ENCODE data around the gene MTURN.

Gene MTURN

GRCh38 chr7:30136743-30137485, 2.1 kb downstream of the MTURN start:
- no peak for DNase-seq

DNA sequence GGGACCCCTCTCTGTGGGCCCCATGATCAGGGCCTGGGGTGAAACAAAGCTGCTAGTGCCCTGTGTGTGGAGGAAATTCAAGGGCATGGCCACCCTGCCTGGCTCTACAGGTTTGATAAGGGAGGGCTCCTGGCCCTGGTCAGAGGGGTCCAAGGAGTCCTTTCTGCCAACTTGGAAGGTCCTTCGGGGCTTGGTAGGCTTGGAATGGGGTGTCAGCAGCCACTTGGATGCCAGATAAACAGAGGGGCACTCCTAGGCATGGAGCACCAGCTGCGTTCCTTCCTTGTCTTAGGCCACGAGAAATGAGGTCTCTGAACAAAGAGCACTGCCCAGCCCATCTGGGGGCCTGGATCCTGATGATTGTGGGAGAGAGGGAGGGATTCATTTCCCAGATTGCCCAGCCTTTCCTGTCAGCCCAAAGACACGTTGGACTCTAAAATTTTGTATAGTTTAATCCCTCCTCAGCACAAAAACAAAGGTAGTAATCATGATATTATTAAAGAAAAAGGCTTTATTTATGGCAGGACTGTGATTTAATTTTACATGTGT, 5.1 kb downstream of the MTURN start:
- DNase-seq, result no peak

DNA sequence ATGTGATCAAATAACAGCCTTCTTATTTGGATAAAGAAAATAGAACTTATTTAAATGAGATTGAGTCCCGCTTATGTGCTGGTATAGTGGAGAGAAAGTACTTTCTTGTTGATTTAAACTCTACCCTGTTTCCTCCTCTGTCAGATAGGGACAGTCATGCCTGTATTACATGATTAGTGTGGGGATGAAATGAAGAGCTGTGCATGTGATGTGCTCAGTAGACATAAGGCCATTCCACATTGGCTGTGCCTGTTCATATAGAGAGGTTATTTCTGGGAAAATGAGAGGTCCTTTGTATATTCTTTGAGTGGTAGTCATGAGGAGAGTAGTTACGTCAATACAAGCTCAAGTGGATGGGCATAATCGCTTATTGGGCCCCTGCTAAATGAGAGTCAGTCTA, 5.7 kb downstream of the MTURN start:
- no peak for DNase-seq

GRCh38 chr7:30142710-30143109, 7.9 kb downstream of the MTURN start:
- DNase-seq, result peak; percentile 17 to 41

- DNase-seq, result peak; percentile 79 to 80
These were observed 9.0 kb downstream of the MTURN start for GRCh38 chr7:30143748-30144251.

DNA sequence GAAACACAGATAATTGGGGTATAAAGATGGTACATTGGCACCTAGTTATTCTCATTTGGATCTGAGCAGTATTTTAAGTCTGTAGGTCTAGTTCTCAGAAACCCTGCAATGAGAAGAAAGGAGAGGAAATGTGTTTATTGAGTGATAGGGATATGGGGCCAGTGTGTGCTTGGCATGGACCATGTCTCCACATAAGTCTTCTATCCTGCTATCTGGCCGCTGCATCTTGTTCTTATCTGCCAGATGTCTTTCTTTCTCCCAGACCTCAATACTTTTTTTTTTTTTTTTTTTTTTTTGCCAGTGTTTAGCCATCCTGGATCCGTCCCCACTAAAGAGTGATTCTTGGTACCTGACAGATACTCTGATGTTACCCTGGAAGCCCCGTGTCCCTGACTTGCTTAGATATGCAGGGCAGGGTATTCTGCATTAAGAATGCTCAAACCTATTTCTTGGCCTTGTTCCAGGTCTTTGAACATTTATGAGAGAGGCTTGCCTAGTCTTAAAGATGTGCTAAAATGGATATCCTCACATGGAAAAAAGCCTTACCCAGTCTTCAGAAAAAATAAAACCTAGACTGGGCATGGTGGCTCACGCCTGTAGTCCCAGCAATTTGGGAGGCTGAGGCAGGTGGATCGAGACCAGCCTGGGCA, 10.0 kb downstream of the MTURN start:
- DNase-seq, result no peak

DNA sequence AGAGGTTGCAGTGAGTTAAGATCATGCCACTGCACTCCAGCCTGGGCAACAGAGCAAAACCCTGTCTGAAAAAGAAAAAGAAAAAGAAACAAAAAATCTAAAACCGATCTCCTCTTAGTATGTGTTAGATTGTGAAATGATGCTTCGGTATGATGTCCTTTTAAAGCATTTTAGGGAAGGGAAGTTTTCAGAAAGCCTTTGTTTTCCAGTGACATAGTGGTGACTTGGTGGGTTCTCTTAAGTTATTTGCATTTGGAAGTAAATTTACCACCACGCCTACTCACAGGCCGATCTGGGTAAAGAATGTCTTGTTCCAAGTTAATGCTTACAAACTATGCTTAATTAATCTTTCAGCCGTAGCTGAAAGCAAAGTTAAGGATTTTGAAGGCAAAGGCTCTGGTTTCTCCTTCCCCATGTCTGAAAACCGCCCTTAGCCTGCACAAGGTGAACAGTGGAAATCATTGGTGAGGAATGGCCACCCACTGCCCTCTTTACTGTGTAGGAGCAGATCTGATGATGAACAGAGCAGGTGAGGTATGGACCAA, 10.7 kb downstream of the MTURN start:
- DNase-seq, result no peak

GRCh38 chr7:30146127-30146612, 11.4 kb downstream of the MTURN start:
- DNase-seq, result no peak

DNA sequence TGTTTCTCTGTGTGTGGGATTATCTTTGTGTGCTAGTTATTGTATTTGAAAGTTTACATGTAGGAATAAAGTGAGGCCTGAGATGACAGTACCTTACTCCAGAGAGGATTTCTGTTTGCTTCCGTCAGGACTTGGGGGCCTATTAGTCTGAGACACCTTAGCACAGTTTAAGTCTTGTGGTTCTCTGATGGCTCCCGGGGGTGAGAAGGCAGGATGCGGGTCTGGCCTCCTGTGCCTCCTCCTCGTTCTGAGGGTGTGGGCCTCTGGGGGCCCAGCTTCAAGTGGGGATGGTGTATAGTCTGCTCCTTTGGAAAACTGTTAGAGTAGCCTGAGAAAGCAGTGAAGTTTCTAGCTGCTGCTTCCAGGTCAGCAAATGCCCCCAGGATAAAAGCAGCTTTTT, 12.4 kb downstream of the MTURN start:
- no peak for DNase-seq

- no peak for DNase-seq
These were observed 13.0 kb downstream of the MTURN start for GRCh38 chr7:30147785-30148184.

DNA sequence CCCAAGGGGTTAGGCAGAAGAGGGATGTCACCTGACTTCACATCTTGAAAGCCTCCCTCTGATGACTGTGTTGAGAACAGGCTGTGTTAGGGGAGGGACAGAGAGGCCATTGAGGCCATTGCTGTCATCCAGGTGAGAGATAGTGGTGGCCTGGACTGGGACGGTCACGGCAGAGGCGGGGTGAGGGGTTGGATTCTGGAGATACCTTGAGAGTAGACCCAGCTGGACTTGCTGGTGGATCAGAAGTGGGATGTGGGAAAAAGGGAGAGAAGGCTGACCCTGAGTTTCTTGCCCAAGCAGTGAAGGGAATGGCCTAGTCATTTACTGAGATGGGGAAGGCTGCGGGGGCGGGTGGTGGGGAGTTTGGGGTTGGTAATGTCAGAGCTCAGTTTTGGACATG, 13.6 kb downstream of the MTURN start:
- DNase-seq, result no peak

DNA sequence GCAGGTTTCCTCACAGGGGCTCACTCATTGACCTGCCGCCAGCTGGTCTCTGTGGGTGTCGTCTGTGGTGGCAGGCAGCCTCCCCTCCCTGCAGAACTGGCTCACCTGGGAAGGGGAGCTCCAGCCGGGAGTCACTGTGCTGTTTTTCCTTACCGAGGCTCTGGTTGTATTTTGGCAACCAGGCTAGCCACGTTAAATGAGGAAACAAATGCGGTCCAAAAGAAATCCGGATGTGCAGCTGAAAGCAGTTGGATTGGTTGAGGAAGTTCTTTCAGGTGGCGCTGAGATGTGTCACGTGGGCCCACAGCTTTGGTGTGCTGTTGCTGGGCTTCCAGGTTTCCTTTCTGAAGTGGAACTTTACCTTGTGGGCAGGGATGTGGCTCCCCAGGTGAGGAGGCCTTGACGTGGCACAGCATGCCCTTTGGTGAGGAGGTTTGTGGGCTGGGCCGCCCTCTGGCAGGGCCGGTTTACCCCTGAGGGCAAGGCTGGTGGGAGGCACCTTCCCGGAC, 14.2 kb downstream of the MTURN start:
- no peak for DNase-seq

GRCh38 chr7:30149640-30150272, 15.0 kb downstream of the MTURN start:
- DNase-seq, result no peak

DNA sequence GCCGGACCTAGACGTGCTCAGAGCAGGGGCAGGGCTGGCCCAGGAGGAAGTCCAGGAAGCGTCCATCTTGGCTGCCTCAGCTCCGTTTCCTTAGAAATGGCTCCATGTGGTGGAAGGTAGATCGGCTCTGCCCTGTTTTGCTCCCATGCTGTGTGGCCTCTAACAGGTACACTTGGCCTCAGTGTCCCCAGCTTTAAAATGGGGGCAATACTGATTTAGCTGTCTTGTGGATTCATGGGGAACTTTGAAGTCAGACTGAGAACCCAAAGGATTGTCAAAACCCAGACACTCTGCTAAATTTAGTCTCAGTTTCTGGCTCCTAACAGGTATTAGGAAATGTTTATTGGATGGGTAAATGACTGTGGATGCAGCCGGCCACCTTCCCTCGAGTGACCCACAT, 15.9 kb downstream of the MTURN start:
- DNase-seq, result no peak

DNA sequence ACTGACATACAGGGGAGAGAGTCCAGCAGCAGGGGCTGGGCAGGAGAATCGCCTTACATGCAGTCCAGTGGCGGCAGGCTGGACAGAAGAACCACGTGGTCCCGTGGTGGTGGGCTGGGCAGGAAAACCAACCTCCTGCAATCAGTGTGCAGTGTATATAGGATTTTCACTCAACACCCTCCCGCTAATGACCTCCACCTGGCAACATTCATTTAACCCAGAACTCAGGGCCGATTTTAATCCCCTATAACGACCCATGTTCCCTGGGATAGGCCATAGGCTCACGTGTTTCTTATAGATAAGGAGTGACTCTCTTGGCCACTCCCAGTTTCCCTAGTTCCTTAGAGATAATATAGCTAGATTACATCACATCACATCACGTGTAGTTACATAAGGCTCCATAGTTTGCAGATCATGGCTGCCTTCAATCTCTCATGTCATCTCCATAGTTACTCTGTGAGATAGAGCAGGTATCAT, 19.4 kb downstream of the MTURN start:
- no peak for DNase-seq

DNA sequence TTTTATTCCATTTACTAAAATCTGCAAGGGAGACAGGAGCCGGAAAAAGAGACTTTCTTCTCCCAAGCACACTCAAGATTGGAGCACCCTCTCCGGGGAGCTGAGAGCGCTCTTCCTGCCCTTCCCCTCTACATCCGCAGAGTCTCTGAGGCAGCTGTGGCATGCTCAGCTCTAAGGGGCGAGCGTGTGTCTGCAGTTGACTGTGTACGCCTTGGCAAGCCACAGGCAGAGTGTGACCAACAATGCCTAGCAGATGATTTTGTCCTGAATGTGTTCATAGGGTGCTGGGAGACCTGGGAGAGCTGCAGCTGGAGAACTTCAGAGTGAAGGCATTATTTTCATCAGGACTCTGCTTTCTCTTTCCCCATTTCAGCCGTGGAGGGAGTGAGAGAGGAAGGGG, 20.7 kb downstream of the MTURN start:
- DNase-seq, result no peak

DNA sequence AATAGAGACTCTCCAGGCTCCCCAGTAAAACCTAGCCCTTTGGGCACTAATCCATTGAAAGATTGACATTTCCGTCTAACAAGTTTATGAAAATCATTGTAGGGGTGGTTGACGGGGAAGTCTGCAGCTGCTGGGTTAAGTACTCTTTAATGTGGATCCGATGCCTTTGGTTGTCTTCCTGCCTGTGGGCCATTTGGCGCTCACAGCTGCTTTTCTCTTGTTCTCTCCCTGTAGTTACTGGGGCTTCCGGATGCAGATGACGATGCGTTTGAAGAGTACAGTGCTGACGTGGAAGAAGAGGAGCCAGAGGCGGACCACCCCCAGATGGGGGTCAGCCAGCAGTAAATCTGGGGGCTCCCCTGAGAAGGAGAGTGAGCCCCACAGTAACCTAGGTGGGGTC, 22.4 kb downstream of the MTURN start:
- peak in 1 of 2 experiments; percentile 7 for DNase-seq

DNA sequence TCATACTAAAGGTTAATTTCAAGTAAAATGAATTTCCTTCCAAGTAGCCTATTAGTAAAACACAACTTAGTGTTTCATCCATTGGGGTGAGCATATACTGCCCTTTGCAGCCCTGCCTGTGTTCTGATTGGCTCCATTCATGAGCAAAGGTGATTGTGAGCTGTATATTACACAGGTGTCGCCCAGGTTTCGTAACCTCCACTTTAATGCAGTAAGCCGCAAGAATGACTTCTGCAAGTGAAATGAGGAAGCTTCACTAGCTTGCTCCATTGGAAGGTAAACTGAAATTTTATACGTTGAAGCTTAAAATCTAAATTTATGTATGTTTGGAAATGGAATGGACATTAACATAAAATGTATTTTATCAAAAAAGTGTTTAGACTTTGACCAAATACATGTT, 24.4 kb downstream of the MTURN start:
- peak; percentile 38 to 70 for DNase-seq

DNA sequence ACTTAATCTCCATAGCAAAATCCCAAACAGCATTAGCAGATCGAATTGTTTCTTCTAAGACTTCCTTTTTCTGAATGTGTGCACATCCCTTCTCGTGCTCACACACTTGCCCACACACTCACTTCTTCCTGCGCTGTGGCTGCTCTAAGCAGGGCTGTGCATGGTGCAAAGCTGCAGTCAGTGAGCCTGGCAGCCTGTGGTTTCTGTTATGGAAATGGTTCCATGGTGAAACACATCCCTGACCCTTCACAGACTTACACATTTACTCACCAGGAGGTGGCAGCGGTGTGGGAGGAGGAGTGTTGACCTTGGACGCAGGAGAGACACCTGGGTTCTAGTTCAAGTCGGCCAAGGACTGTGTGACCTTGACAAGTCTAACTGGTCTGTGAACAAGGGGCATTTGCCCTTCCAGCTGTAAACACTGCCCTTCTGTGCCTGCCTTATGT, 24.9 kb downstream of the MTURN start:
- DNase-seq, result peak; percentile 67 to 85

DNA sequence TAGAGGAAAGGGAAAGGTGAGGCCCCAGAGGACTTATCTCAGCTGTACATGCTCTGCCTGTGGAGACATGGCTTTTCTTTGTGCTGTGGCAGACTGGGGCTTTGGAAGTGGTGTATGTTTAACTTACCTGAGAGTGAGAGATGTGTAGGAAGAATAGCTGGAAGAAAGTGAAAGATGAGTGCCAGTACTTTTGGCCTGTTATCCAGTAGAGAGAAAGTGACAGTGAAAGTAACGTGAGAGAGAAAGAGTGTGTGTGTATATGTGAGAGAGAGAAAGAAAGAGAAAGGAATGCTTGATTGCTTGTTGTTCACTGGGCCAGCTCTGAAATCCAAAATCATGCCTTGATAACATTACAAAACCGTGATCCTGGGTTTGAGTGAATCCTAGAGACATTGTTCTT, 25.5 kb downstream of the MTURN start:
- DNase-seq, result no peak

GRCh38 chr7:30162133-30162532, 27.3 kb downstream of the MTURN start:
- DNase-seq, result no peak

GRCh38 chr7:30162622-30163124, 27.9 kb downstream of the MTURN start:
- peak; percentile 89 to 92 for DNase-seq
